Activated gamma-delta T cell (primary cell): Measurements from ENCODE around the gene HOXA10.

ENCODE experiments used
- DNase-seq: peaks from one replicate; lab custom pipeline; 2025; lab: John Stamatoyannopoulos, UW

HOXA10 gene

GRCh38 chr7:27145165-27145913, 28.8 kb downstream of the HOXA10 start:
- no peak for DNase-seq

GRCh38 chr7:27144781-27145164, 29.3 kb downstream of the HOXA10 start:
- DNase-seq, result no peak

- DNase-seq, result no peak
These were observed 30.0 kb downstream of the HOXA10 start for GRCh38 chr7:27143950-27144780.

GRCh38 chr7:27143023-27143949, 30.8 kb downstream of the HOXA10 start, which contains the start of gene HOXA5:
TSS of gene HOXA5 (minus strand) at chr7:27143681. CDS start at chr7:27143607, 74 bp downstream.
- no peak for DNase-seq

- DNase-seq, result no peak
These were observed 31.5 kb downstream of the HOXA10 start for GRCh38 chr7:27142580-27143022.

- DNase-seq, result no peak
These were observed 32.1 kb downstream of the HOXA10 start for GRCh38 chr7:27141923-27142579.

GRCh38 chr7:27141137-27141922, 32.8 kb downstream of the HOXA10 start:
- no peak for DNase-seq

GRCh38 chr7:27140126-27140857, 33.8 kb downstream of the HOXA10 start:
- no peak for DNase-seq

GRCh38 chr7:27139334-27140125, 34.6 kb downstream of the HOXA10 start:
- DNase-seq, result no peak

GRCh38 chr7:27138985-27139333, 35.2 kb downstream of the HOXA10 start:
- no peak for DNase-seq

GRCh38 chr7:27138472-27138871, 35.6 kb downstream of the HOXA10 start:
- no peak for DNase-seq

- no peak for DNase-seq
These were observed 36.3 kb downstream of the HOXA10 start for GRCh38 chr7:27137640-27138315.

- no peak for DNase-seq
These were observed 39.7 kb downstream of the HOXA10 start for GRCh38 chr7:27134392-27134791.

GRCh38 chr7:27133409-27134231, 40.5 kb downstream of the HOXA10 start:
- DNase-seq, result no peak

GRCh38 chr7:27132978-27133377, 41.1 kb downstream of the HOXA10 start:
- no peak for DNase-seq

GRCh38 chr7:27132214-27132613, 41.9 kb downstream of the HOXA10 start:
- no peak for DNase-seq

GRCh38 chr7:27131390-27131819, 42.7 kb downstream of the HOXA10 start:
- DNase-seq, result no peak
